ENCODE results near the gene AP2S1. TPM values are rescaled to one million over a fixed set of nuclear protein-coding genes. Genes with fewer than 3 reads are reported as not detected.

The AP2S1 gene
- total and polyA plus RNA-seq, 2 experiments from 2014 or later = 140 to 299 TPM

GRCh38 chr19:46896076-46896794, 45.6 kb upstream of the AP2S1 start:
- Histone ChIP-seq H4K20me1 (replicated peaks; ENCODE audit: insufficient read depth) (peaks cover 27% of the 10 kb centered on the region), H3K27me3 (ENCODE audit: insufficient read depth) (no peaks in the 10 kb centered on the region), H2AFZ (no peak overlapping the region), H3K36me3 (ENCODE audit: insufficient read depth) (no peaks in the 10 kb centered on the region), H3K79me2 (replicated peaks; ENCODE audit: insufficient read depth) (peaks cover 97% of the 10 kb centered on the region), H3F3A (replicated peaks; ENCODE audit: low read depth) (no peaks in the 10 kb centered on the region), H3K4me3 (no peak overlapping the region), H3K4me2 (no peak overlapping the region), H3K9me2 (ENCODE audit: insufficient read depth) (no peaks in the 10 kb centered on the region), H3K27ac (ENCODE audit: low read depth) (no peak overlapping the region), H3K4me1 (ENCODE audit: insufficient read depth) (peaks cover 6% of the 10 kb centered on the region)
- Mint-ChIP-seq H3K27me3 (ENCODE audit: insufficient read depth, low read depth, poor library complexity) (peaks cover 5% of the 10 kb centered on the region), H3K36me3 (ENCODE audit: low read depth) (no peaks in the 10 kb centered on the region), H3K27ac (no peak overlapping the region; the same call in 1 of the 2 replicates), H3K9me3 (no peaks in the 10 kb centered on the region), H3K4me3 (no peak overlapping the region), H3K4me1 (peaks cover 24% of the 10 kb centered on the region)
- TF ChIP-seq NANOG (IDR thresholded peaks at IDR 0.05; ENCODE audit: borderline replicate concordance) = no peak
- no peak for TF ChIP-seq ZNF114 (CRISPR knock-in tag; IDR thresholded peaks at IDR 0.05)
- TF ChIP-seq CREB1 (CRISPR knock-in tag; IDR thresholded peaks at IDR 0.05; ENCODE audit: low read depth) = no peak
- no peak for TF ChIP-seq REST (IDR thresholded peaks at IDR 0.05; ENCODE audit: unreplicated experiment)
- no peak for TF ChIP-seq POLR2AphosphoS5 (IDR thresholded peaks at IDR 0.05; ENCODE audit: low read depth)
- TF ChIP-seq EZH2 (IDR thresholded peaks at IDR 0.05; ENCODE audit: low read depth, unreplicated experiment) = no peak
- no peak for TF ChIP-seq ZNF462 (CRISPR knock-in tag; IDR thresholded peaks at IDR 0.05)
- TF ChIP-seq JUNB (IDR thresholded peaks at IDR 0.05; ENCODE audit: unreplicated experiment) = no peak
- no peak for TF ChIP-seq STAT1 (IDR thresholded peaks at IDR 0.05; ENCODE audit: unreplicated experiment)
- TF ChIP-seq EZH2phosphoT487 (IDR thresholded peaks at IDR 0.05; ENCODE audit: unreplicated experiment) = no peak
- TF ChIP-seq ZNF331 (CRISPR knock-in tag; IDR thresholded peaks at IDR 0.05; ENCODE audit: low read depth) = no peak
- DNase-seq (ENCODE audit: low spot score) (no peak), ATAC-seq (no peak)

Measured in GM23338 (cell line).